PC-9 (cell line): Measurements from ENCODE around the gene MAL.

Source experiments
- EZH2 ChIP-seq: fragments of 200-600 bp; sonication (generic); IDR thresholded peaks from 2 replicates; pipeline ENCODE4 v1.8.0; 2017; ENCODE audit warnings: antibody characterized with exemption, low read depth
- TF ChIP-seq, protein P1 (sequence below): fragments of 200-600 bp; sonication (generic); conservative IDR thresholded peaks from 2 replicates; pipeline ENCODE4 v1.6.1; 2017; ENCODE audit warnings: mixed run types, antibody characterized with exemption, mild to moderate bottlenecking, moderate library complexity

DNA sequence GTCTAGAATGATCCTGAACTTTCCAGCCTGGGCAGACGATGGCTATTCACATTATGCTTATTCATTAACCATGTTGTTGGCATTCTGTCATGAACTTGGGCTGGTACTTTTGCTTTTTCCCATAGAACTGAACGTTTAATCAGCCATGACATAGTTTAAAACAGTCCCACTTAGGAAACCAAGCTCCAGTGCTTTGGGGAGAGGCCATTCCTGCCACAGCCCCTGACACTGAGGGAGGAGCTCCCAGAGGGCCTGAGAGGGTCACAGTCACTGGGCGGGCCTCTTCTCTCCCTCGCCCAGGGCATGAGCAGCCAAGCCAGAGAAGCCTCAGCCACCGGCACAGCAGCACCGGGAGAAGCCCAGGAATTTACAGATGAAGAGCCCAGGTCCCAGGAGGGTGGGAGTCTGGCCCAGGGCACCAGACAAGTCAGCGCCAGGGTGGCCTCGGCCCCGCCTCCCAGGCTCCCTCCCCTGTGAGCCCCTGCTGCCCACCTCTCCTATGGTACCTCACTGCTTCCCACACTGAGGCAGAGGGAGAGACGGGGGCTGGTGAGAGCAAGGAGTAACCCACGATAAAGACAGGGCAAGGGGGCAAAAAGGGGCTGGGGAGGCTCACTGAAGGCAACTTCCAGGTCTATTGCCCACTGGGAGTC lies 33.6 kb downstream of the MAL start:
- TF ChIP-seq, protein P1, sequence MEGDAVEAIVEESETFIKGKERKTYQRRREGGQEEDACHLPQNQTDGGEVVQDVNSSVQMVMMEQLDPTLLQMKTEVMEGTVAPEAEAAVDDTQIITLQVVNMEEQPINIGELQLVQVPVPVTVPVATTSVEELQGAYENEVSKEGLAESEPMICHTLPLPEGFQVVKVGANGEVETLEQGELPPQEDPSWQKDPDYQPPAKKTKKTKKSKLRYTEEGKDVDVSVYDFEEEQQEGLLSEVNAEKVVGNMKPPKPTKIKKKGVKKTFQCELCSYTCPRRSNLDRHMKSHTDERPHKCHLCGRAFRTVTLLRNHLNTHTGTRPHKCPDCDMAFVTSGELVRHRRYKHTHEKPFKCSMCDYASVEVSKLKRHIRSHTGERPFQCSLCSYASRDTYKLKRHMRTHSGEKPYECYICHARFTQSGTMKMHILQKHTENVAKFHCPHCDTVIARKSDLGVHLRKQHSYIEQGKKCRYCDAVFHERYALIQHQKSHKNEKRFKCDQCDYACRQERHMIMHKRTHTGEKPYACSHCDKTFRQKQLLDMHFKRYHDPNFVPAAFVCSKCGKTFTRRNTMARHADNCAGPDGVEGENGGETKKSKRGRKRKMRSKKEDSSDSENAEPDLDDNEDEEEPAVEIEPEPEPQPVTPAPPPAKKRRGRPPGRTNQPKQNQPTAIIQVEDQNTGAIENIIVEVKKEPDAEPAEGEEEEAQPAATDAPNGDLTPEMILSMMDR: no peak
- no peak for TF ChIP-seq EZH2
